Measurements from ENCODE around the gene CSNK1G1.

DNA sequence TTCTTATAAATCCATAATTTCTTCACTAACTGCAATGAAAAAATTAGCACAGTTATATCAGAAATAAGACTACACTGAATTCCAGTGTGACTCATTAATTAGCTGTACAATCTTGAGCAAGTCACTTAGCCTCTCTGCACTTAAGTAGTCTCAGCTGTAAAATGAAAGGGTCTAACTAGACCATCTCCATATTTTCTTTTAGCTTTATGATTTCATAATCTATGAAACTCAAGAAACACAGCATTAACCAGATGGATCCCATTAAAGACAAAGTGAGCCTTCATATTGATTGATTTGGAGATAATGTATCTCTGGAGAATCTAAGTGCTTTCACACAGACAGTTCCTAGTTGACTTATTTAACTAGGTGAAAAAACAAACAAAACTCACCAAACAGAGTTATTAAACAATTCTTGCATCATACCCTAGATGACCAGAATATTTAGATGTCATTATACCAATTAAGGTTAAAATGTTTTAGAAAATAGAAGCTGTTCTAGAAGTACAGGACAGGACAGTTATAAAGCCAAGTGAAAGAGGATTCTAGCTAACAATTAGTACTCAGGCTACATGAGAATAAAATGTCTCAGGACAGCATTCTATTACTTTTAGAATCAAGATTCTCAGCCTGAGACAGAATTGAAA lies 11.2 kb downstream of the CSNK1G1 start:
- no peak for TF ChIP-seq POLR2A (IDR thresholded peaks at IDR 0.05; ENCODE audit: low read length)
- TF ChIP-seq GATA1 (IDR thresholded peaks at IDR 0.05; ENCODE audit: low read depth, low read length): no peak
